ENCODE measurements around the gene EPB41L5.
A peak's percentile ranks its signal among the peaks of the same experiment; 100 is the strongest.
"Not testable (repeated sequence)": the region's sequence is repeated elsewhere in the genome, so short reads cannot be mapped to it uniquely, and the experiment has no call there.

The EPB41L5 gene

GRCh38 chr2:120148669-120149068 lies 135.8 kb downstream of the EPB41L5 start:
- DNase-seq, result no peak

- DNase-seq, result no peak
These were observed 136.5 kb downstream of the EPB41L5 start for GRCh38 chr2:120149406-120149805.

DNA sequence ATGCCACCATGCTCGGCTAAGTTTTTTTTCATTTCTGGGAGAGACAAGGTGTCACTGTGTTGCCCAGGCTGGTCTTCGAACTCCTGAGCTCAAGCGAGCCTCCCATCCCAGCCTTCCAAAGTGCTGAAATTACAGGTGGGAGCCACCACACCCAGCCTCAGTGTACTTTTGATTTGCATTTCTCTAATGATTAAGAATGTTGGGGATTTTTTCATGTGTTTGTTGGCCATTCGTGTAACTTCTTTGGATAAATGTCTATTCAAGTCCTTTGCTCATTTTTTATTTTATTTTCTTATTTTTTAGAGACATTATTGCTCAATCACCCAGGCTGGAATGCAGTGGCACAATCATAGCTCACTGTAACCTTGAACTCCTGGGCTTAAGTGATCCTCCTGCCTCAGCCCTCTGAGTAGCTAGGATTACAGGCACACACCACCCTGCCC lies 137.2 kb downstream of the EPB41L5 start:
- no peak for DNase-seq

DNA sequence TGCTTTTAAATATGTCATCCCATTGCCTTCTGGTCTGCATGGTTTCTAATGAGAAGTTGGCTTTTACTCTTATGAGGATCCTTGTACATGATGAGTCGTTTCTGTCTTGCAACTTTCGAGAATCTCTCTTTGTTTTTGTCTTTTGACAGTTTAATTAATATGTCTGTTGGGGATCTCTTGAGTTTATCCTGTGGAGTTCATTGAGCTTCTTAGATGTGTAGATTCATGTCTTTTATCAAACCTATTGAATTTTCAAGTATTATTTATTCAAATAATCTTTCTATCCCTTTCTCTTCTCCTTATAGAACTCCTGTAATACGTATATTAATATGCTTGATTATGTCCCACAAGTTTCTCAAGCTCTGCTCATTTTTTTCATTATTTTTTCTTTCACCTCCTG lies 142.4 kb downstream of the EPB41L5 start:
- DNase-seq, result no peak

- DNase-seq, result not testable (repeated sequence)
These were observed 145.8 kb downstream of the EPB41L5 start for GRCh38 chr2:120158658-120159057.

DNA sequence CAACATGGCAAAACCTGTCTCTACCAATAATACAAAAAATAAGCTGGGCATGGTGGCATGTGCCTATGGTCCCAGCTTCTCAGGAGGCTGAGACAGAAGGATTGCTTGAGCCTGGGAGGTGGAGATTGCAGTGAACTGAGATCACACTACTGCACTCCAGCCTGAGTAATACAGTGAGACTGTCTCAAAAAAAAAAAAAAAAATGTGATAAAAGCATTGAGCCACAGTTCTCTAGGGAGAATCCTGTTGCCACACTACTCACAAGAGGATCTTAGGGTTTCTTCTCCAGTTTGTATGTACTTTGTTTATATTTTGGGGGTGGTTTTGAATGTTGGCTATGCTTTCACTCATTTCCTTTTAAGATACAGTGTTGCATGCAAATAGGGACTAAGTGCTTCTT lies 148.3 kb downstream of the EPB41L5 start:
- peak; percentile 33 for DNase-seq

GRCh38 chr2:120162716-120163115 lies 149.8 kb downstream of the EPB41L5 start:
- no peak for DNase-seq

DNA sequence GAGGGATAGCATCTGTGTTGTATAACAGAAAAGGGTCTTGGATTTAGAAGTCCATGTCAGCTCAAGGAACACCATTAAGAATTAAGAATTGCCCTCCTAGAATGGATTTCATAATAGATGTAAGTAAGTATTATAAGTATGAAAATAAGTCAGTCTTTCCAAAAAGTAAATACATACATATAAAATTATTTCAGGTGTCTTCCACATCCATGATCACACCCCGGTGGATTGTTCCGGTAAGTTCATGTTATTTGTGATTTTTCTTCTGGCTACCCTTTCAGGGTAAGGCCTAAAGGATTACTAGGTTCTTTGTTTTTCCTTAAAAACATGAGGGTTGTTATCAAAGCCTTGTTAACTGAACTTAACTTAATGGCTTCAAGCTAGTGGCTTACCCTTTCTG lies 154.4 kb downstream of the EPB41L5 start:
- no peak for DNase-seq

GRCh38 chr2:120169020-120169419 lies 156.1 kb downstream of the EPB41L5 start:
- no peak for DNase-seq

GRCh38 chr2:120174963-120175581 lies 162.2 kb downstream of the EPB41L5 start:
- DNase-seq, result peak; percentile 64

- DNase-seq, result no peak
These were observed 163.6 kb downstream of the EPB41L5 start for GRCh38 chr2:120176526-120176925.

DNA sequence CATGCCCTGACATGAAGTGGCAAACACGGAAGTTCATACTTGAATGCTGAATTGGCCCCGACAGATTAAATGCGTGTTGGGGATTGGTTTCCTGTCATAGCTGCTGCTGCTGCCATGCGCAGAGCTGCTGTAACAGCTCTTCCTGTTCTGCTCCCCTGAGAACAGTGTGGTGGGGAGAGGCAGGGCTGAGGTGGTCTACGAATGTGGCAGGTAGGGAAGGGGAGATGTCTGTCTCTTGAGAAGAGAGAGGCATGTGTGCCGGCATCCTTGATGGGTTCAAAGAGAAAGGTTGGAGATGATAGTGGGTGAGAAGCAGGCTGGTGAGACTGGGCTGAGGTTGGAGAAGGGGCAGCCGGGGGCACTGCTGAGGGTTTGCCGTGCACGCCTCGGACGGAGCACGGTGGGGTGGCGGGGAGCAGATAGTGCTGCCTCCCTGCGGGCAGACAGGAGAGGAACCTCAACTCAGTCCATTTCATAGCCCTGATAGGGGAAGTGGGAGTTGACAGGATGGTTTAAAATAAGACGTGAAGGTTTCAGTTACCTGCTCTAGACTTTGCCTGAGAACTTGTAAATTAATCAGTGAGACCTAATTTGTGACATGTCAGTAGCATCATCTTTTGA lies 164.2 kb downstream of the EPB41L5 start:
- DNase-seq, result no peak

DNA sequence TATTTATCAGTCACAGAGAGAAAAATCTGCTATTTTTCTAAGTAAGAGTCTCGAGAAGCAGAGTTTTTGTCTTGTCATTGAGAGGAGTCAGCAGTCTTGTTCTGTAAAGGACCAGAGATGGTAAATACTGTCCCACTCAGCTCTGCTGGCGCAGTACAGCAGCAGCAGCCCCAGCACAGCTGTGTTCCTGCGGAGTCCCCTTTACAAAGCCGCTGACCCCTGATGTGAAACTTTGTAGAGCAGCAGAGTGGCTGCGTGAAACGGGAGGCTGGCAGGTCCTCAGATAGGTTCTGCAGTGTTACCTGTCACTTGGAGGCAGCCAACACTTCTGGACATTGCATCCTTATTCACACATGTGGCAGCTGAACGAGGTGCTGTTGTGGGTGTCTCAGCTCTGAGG lies 165.1 kb downstream of the EPB41L5 start:
- no peak for DNase-seq

DNA sequence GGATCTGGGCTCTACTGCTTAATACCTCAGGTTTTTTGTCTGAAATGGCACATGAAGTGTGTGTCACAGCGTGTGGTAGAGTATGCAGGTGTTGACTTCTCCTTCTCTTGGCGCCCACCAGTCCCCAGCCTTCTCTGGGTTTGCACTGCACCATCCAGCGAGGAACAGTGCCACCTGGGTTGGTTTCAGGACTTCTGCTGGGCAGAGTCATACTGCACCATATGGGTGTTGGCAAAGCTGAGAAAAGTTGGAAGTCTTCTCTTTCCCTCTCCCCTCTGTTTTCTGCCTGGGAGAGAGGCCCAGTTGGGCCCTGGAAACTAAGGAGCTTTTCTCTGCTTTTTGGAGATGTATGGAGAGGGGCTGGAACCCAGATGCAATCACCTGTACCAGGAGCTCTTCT lies 166.5 kb downstream of the EPB41L5 start:
- no peak for DNase-seq

DNA sequence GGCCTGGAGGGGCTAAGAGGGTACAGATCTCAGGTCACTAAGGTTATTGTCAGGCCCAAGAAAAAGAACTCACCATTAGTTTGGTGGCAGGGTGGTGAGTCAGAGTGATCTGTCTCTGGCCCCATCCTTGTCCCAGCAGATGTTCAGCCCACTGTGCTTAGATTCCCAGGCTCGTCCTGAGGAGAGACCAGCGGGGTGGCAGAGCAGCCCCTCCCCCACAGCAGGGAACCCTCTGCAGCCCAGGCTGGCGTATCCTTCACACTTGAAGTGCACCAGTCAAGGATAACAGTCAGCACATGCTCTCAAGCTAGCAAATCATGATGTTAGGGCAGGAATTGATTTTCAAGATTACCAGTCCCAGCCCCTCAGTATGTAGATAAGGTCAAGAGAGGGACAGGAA lies 167.2 kb downstream of the EPB41L5 start:
- DNase-seq, result no peak

DNA sequence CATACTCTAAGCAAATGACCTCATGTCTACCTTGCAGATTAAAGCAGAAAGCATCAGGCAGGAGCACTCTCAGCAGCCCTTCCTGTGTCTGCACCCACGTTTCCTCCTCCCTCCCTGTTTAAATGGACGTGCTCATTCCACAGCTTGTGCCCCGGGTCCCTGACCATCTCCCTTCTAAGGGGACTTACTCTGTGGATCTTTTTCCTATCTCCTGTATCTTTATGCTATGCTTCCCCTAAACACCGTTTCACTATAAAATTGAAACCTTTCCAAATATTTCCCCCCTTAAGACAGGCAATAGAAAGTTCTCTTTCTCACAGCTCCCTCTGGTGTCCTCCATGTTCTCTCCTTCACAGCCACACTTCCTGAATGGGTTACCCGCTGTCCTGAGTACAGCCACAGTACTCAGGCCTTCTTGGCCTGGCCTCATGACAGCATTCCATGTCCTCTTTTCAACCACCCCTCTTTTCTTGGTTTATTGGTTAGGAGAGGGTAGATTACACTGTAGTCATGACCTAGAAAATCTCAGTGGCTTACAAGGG lies 169.2 kb downstream of the EPB41L5 start:
- no peak for DNase-seq

DNA sequence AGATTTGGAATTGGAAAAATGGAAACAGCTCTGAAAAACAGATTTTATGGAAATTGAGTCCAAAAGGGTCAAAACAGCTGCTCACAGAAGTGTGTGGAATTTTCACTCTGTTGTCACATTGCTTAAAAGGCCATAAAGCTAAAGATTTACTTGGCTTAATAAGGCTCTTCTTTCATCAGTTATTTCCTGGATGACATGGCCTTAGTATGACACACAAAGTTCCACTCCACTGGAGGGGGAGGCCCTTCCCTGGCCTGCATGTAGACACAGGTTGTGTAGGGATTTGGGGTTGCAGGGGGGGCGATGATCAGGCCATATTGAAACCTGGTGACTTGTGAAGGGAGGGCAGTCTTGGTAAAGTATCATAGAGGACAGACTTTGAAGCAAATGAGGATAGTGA lies 176.3 kb downstream of the EPB41L5 start:
- DNase-seq, result no peak

GRCh38 chr2:120192280-120192679 lies 179.4 kb downstream of the EPB41L5 start:
- no peak for DNase-seq

DNA sequence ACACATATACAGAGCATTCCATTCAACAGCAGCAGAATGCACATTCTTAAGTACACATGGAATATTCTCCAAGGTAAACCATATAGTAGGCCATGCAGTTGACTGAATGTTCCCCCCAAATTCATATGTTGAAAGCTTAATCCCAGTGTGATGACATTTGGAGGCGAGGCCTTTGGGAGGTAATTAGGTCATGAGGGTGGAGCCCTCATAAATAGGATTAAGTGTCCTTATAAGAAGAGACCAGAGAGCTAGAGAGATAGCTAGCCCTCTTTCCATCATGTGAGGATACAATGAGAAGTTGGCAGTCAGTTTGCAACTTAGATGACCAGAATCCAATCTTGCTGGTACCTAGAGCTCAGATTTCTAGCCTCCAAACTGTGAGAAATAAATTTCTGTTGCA lies 182.7 kb downstream of the EPB41L5 start:
- DNase-seq, result no peak

DNA sequence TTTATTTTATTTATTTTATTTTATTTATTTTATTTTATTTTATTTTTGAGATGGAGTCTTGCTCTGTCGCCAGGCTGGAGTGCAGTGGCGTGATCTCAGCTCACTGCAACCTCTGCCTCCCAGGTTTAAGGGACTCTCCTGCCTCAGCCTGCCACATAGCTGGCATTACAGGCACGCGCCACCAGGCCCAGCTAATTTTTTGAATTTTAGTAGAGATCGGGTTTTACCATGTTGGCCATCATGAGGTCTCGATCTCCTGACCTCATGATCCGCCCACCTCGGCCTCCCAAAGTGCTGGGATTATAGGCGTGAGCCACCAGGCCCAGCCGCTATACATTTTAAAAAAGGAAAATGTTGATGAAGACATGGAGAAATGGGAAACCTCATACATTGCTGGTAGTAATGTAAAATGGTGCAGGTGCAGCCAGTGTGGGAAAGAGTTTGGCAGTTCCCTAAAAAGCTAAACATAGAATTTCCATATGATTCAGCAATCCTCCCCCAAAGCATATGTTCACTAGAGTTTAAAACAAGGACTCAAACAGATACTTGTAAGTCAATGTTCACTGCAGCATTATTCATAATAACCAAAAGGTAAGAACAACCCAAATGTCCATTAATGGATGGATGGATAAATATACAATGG lies 187.1 kb downstream of the EPB41L5 start:
- DNase-seq, result not testable (repeated sequence)

DNA sequence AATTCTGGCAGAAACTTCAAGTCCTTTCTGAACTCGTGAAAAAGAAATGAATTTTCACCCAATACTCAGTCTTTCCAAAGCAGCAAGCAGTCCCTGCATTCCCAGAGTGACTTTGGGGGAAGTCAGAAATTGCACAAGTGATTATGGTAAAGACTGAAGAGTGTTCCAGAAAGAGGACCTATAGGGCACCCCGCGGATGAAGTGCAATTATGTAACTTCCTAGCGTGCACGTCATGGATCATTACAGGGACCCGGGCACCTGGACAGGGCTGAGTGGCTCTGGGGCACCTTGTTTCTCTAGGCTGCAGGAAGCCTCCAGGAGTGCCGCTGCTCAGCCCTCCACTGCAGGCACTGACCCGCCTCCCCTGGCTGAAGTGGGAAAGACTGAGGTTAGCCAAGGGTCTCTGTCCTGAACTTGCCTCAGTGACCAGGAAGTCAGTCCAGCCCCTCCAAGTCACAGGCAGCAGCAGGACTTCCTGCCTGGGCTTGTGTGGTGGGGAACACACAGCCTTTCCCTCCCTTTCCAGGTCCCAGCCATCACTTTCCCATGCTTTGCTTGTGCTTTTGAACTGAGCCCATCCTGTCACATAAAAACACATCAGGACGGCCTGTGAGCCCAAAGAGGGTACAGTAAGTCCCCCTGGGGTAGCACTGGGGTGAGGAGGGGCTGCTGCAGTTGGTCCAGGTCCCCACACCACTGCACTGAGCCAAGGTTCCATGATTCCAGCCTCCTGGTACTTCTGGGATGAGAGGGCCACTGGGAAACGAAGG lies 190.6 kb downstream of the EPB41L5 start:
- DNase-seq, result no peak

DNA sequence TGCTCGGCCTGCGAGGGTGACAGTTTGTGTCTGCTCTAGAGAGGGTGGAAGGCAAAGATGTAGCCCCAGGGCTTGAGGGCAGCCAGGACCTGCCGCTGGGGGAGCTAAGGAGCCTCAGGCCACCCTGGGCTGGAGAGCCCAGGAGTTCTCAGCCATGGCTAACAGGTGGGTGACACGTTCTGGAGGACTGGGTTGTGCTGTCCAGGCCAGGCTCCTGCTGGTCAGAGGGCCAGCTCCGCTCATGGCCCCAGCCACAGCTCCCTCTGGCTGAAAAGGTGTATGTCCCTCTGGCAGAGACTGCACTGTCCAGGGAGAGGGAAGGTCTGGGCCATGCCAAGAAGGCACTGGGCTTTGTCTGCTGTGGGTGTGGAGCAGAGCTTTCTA lies 191.1 kb downstream of the EPB41L5 start:
- DNase-seq, result no peak

- DNase-seq, result no peak
These were observed 191.5 kb downstream of the EPB41L5 start for GRCh38 chr2:120204417-120204816.
